Activated CD8-positive, alpha-beta T cell treated with anti-CD3 and anti-CD28 coated beads for 36 hours (primary cell): Measurements from ENCODE around the gene RMRP. TPM values are rescaled to one million over a fixed set of nuclear protein-coding genes. Genes with fewer than 3 reads are reported as not detected.

Experiments used
- ATAC-seq: fragments of 200-7000 bp; cut with Tn5 transposase; one replicate; pipeline ENCODE4 v1.10.0; 2021; ENCODE audit warnings: mild to moderate bottlenecking, moderate library complexity
- CTCF ChIA-PET: fragments of 350-600 bp; sonication (Branson Sonifier 250); formaldehyde crosslinking; loops from one replicate; lab custom pipeline; 2021; ENCODE audit warnings: antibody characterized with exemption; lab: Charles Lee
- POLR2A ChIA-PET: fragments of 350-600 bp; sonication (Branson Sonifier 250); formaldehyde crosslinking; loops from one replicate; lab custom pipeline; 2021; ENCODE audit warnings: antibody characterized with exemption; lab: Charles Lee
- DNase-seq: peaks from one replicate; pipeline ENCODE4 v3.0.0-alpha.2; 2020
- H3K27ac Mint-ChIP-seq: one replicate; pipeline ENCODE4 v1.8.0; 2021; ENCODE audit warnings: mild to moderate bottlenecking, mixed read lengths
- H3K27me3 Mint-ChIP-seq: one replicate; pipeline ENCODE4 v1.8.0; 2021; ENCODE audit warnings: mixed read lengths
- H3K36me3 Mint-ChIP-seq: one replicate; pipeline ENCODE4 v1.8.0; 2021; ENCODE audit warnings: low read depth, mixed read lengths
- H3K4me1 Mint-ChIP-seq: one replicate; pipeline ENCODE4 v1.8.0; 2021; ENCODE audit warnings: low read depth, mixed read lengths
- H3K4me3 Mint-ChIP-seq: one replicate; pipeline ENCODE4 v1.8.0; 2021; ENCODE audit warnings: mild to moderate bottlenecking, moderate library complexity, mixed read lengths
- H3K9me3 Mint-ChIP-seq: one replicate; pipeline ENCODE4 v1.8.0; 2021; ENCODE audit warnings: mixed read lengths
- CTCF ChIP-seq: fragments of 200-600 bp; IDR thresholded peaks from one replicate; pipeline ENCODE4 v1.8.0; 2022; ENCODE audit warnings: antibody characterized with exemption, mild to moderate bottlenecking
- intact Hi-C: fragments of 100-400 bp; cut with micrococcal nuclease; formaldehyde crosslinking; loops from one replicate; pipeline ENCODE4 v1.10.0; 2022
- total RNA-seq, 2 experiments: library from RNA; stranded (reverse); gene quantifications; one replicate each; pipeline ENCODE4 v1.2.3, GENCODE V29; 2021

RMRP gene
- total RNA-seq, 2 experiments from 2014 or later, result 13,164 to 13,311 TPM

GRCh38 chr9:35662437-35662836 lies 4.6 kb upstream of the RMRP start:
- Mint-ChIP-seq H3K4me1 (peaks cover 55% of the 10 kb centered on the region), H3K4me3 (peak overlapping the region; percentile 84), H3K27ac (peak overlapping the region; percentile 82), H3K27me3 (peaks cover 2% of the 10 kb centered on the region), H3K36me3 (peaks cover 44% of the 10 kb centered on the region), H3K9me3 (no peaks in the 10 kb centered on the region)
- TF ChIP-seq CTCF, result no peak
- POLR2A ChIA-PET, result interaction anchor here (1.1 kb wide), 2 partner anchors 15 to 17 kb away, joined by 3 to 4 read pairs; no protein-coding TSS in a partner anchor
- CTCF ChIA-PET, result interaction anchor here (1.1 to 24.5 kb wide), 10 partner anchors 9 to 220 kb away, joined by 3 to 313 read pairs (median 6); partner anchors contain the start of genes SIT1 and TPM2
- DNase-seq (no peak), ATAC-seq (no peak)
- intact Hi-C loops, result no loop called here

GRCh38 chr9:35661756-35662350 lies 4.0 kb upstream of the RMRP start:
- H3K4me3 Mint-ChIP-seq, result peak overlapping the region; percentile 84
- peaks cover 60% of the 10 kb centered on the region for H3K4me1 Mint-ChIP-seq
- peaks cover 44% of the 10 kb centered on the region for H3K36me3 Mint-ChIP-seq
- ChIA-PET CTCF (interaction anchor here (0.7 to 24.5 kb wide), 12 partner anchors 10 to 1258 kb away, joined by 3 to 313 read pairs (median 4); partner anchors contain the start of genes SIT1 and TPM2), POLR2A (interaction anchor here (0.8 to 1.7 kb wide), 4 partner anchors 14 to 43 kb away, joined by 3 to 8 read pairs (median 4); partner anchors contain the start of gene CD72)
- no peaks in the 10 kb centered on the region for H3K9me3 Mint-ChIP-seq
- TF ChIP-seq CTCF, result no peak
- DNase-seq, result no peak
- ATAC-seq, result no peak
- peaks cover 2% of the 10 kb centered on the region for H3K27me3 Mint-ChIP-seq
- H3K27ac Mint-ChIP-seq, result peak overlapping the region; percentile 82
- intact Hi-C loops, result no loop called here

- TF ChIP-seq CTCF, result no peak
- peak overlapping the region; percentile 4 for H3K4me3 Mint-ChIP-seq
- ChIA-PET POLR2A (interaction anchor here (0.8 to 1.7 kb wide), 5 partner anchors 15 to 70 kb away, joined by 3 to 8 read pairs (median 3); partner anchors contain the start of genes CD72 and TLN1), CTCF (interaction anchor here (0.7 to 24.5 kb wide), 12 partner anchors 9 to 1257 kb away, joined by 3 to 313 read pairs (median 4); partner anchors contain the start of genes SIT1 and TPM2)
- no peak for DNase-seq
- no peaks in the 10 kb centered on the region for H3K9me3 Mint-ChIP-seq
- intact Hi-C loops, result no loop called here
- peaks cover 44% of the 10 kb centered on the region for H3K36me3 Mint-ChIP-seq
- ATAC-seq, result no peak
- no peak overlapping the region for H3K27ac Mint-ChIP-seq
- peaks cover 2% of the 10 kb centered on the region for H3K27me3 Mint-ChIP-seq
- H3K4me1 Mint-ChIP-seq, result peaks cover 68% of the 10 kb centered on the region
Measured at GRCh38 chr9:35660966-35661415, 3.2 kb upstream of the RMRP start.

- peaks cover 67% of the 10 kb centered on the region for H3K4me1 Mint-ChIP-seq
- no peak for ATAC-seq
- peak overlapping the region; percentile 81 for H3K4me3 Mint-ChIP-seq
- no peak for TF ChIP-seq CTCF
- no peak for DNase-seq
- H3K27me3 Mint-ChIP-seq, result peaks cover 2% of the 10 kb centered on the region
- no peaks in the 10 kb centered on the region for H3K9me3 Mint-ChIP-seq
- peak overlapping the region; percentile 96 for H3K27ac Mint-ChIP-seq
- intact Hi-C loops, result loop anchor here (5.0 to 10.0 kb wide), 2 partner anchors 68 to 155 kb away; partner anchors contain the start of genes HINT2 and SPAG8
- CTCF ChIA-PET, result interaction anchor here (0.9 to 24.5 kb wide), 16 partner anchors 11 to 167 kb away, joined by 3 to 313 read pairs (median 8); partner anchors contain the start of genes CA9, CREB3, SIT1 and TLN1
- peaks cover 44% of the 10 kb centered on the region for H3K36me3 Mint-ChIP-seq
- POLR2A ChIA-PET, result interaction anchor here (1.0 to 5.3 kb wide), 9 partner anchors 8 to 72 kb away, joined by 3 to 64 read pairs (median 5); partner anchors contain the start of genes CREB3 and TLN1
Measured at GRCh38 chr9:35659340-35659739, 1.5 kb upstream of the RMRP start.
